HG02943 (cell line): ENCODE measurements around the gene KRR1.
A peak's percentile ranks its signal among the peaks of the same experiment; 100 is the strongest.

ENCODE experiments used
- ATAC-seq: cut with Tn5 transposase; IDR thresholded peaks from one replicate; pipeline ENCODE4 v1.9.1; 2021; ENCODE audit warnings: mild to moderate bottlenecking, low read depth, moderate library complexity; ENCODE audit not compliant: unreplicated experiment

Gene KRR1

GRCh38 chr12:75511116-75512048 is at the start of gene KRR1:
TSS of gene KRR1 (minus strand) at chr12:75511609. CDS start at chr12:75511597, 12 bp downstream.
- peak; percentile 99 for ATAC-seq

DNA sequence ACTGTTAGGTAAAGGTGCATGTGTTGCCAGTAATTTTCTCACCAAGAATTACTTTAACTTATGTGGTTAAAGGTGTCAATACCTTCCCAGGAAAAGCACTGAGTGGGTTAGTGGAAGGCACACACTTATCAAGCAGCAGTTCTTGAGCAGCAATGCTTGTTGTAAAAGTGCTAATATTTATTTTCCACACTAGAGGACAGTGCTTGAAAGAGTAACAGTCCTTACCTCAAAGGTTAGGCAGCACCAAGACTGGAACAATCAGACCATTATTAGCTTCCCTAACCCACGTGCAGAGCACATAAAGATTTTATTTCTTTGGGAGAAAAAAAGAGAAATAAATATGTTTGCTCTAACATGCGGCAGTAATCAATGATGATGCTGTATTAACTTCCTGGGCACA is 48.8 kb upstream of the KRR1 start:
- ATAC-seq = no peak

- ATAC-seq = no peak
Measured at GRCh38 chr12:75558287-75558686, 46.9 kb upstream of the KRR1 start.

DNA sequence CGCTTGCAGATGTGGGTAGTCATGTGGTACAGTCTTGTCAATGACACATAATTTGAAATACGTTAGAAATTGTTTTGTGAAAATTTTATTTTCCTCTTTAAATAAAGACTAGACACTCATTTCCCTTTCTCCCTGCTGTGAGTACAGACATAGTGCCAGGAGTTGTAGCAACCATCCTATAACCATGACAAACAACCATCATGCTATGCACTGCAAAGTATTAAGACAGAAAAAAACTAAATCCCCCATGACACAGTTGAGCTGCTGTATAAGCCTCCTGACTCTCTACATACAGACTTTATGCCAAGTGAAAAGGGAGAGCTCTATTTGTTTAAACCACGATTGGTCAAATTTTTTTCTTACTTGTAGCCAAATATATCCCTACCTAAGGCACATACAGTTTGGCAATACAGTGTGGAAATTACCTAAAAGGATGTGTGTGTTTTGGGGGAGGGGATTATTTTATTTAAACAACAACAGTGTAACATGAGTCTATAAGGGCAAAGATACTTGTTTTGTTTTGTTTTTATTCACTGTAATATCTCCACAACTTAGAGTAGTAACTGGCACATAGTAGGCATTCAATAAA is 45.0 kb upstream of the KRR1 start:
- ATAC-seq = no peak

DNA sequence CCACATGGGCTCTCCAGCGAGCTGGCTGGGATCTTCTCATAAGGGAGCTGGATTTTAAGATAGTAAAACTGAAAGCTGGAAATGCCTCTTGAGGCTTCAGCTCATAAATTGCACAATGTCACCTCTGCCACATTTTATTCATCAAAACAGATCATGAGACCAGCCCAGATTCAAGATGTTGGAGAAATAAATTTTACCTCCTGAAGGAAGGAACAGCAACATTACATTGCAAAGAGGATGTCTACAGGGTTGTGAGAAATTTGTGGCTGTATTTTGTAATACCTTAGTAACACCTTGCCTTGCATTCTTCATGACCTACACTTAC is 43.1 kb upstream of the KRR1 start:
- ATAC-seq = no peak

GRCh38 chr12:75553836-75554555 is 42.6 kb upstream of the KRR1 start:
- ATAC-seq = no peak

GRCh38 chr12:75553398-75553797 is 42.0 kb upstream of the KRR1 start:
- no peak for ATAC-seq

DNA sequence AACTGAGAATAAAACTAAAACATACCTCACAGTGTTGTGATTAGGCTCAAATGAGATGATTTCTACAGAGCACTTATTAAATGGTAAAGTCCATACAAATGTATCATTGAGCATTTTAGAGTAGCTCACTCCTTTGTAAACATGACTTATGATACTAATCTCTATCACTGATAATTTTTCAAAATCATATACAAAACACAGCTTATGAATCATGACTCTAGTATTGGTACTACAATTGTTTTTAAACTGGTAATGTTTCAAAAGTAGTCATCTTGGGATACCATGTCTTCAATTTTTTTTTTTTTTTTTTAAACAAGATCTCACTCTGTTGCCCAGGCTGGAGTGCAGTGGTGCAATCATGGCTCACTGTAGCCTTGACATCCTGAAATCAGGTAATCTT is 40.1 kb upstream of the KRR1 start:
- no peak for ATAC-seq

DNA sequence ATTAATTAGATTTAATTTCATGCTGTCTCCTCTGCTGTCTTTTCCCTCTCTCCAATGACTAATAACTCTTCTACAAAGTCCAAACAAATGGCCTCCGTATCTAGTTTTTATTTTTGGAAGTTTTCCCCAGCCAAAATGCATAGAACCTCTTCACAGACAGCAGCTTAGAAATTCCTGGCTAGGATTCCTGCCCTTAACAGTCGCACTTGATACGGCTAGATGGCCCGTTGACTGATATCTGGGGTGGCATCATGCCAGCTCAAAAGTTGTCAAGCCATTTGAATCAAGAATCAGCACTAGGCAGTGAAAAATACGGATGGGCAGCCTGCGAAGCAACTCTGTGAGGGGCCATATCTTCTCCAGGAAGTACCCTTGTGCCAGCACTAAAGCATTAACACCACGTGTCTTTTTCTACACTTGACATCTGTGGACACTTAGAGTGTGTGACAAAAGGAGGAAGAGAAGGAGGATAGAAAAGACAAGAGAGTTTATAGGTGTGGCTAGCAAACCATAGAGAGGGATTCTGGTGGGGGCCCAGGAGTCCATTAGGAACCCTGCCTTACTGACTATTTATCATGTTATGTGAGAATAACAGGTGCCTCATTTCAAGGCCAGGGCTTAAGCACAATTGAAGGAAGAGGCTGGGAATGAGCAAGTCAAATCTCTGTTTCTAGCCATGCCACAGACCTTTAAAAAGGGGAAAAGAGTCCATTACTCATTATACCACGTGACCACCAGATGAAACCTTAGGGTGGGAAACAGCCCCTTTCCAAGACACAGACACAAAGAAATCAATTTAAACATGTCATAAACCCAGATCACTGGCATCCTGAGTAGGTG is 39.2 kb upstream of the KRR1 start:
- no peak for ATAC-seq

- ATAC-seq = no peak
Measured at GRCh38 chr12:75549989-75550388, 38.6 kb upstream of the KRR1 start.

- no peak for ATAC-seq
Measured at GRCh38 chr12:75548879-75549278, 37.5 kb upstream of the KRR1 start.

GRCh38 chr12:75545636-75546035 is 34.2 kb upstream of the KRR1 start:
- ATAC-seq = no peak

- ATAC-seq = no peak
Measured at GRCh38 chr12:75543529-75543928, 32.1 kb upstream of the KRR1 start.

DNA sequence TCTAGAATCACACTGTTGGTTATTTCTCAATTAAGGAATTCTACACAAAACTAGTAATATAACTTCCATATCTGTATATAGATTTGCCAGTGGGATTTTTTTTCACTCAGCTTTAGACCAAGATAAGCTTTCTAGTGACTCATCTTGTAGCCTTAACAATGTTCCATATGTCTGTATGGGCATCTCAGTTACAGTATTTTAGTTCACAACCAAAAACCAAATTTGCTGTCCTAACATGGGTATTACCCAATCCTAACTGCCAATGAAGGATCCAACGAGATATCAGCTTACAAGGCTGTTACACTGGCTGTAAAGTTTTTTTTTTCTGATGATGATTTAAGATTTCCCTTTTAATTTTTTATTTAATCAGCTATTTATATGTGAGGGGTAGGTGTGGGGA is 31.5 kb upstream of the KRR1 start:
- no peak for ATAC-seq

DNA sequence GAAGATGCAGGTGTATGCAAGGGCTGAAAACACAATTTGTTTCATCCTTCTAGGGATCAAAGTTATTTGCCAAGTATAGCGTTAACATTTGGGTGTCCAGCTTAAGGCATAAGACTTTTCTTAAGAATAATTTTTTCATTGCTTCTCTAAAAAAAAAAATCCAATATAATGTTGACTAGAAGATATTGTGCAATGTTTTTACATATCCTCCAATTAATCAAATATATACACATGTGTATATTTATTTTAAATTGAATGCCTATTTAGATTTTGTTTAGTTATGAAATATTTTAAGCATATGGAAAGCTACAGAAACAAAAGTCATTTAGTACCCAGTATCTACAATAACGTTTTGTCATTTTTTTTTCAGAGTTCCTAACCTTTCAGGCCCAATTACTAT is 28.5 kb upstream of the KRR1 start:
- ATAC-seq = no peak

- no peak for ATAC-seq
Measured at GRCh38 chr12:75533239-75533638, 21.8 kb upstream of the KRR1 start.

- no peak for ATAC-seq
Measured at GRCh38 chr12:75529826-75530225, 18.4 kb upstream of the KRR1 start.

GRCh38 chr12:75529316-75529715 is 17.9 kb upstream of the KRR1 start:
- ATAC-seq = no peak

DNA sequence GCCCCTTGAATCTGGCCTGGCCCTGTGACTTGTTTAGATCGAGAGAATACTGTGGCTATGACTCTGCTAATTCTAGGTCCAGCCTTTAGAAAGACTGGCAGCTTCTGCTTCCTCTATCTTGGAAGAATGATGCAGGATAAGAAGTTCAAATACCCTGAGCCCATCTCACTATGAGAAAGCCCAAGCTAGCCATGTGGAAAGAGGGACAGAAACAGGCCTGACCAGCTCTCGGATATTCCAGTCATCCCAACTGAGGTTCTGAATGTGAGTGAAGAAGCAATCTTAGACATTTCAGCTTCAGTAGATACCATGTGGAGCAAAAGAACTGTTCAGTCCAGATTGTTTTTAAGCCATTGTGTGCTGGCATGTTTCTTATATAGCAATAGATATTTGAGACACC is 17.3 kb upstream of the KRR1 start:
- ATAC-seq = no peak

- no peak for ATAC-seq
Measured at GRCh38 chr12:75528272-75528671, 16.9 kb upstream of the KRR1 start.
